ENCODE results near the gene SLCO3A1. TPM values are rescaled to one million over a fixed set of nuclear protein-coding genes. Genes with fewer than 3 reads are reported as not detected.

Gene SLCO3A1
- total RNA-seq, 2 experiments from 2014 or later, result 4.2 to 4.8 TPM

- POLR2A ChIA-PET, result interaction anchor here (0.8 kb wide), 1 partner anchor 57 kb away, joined by 4 read pairs; no protein-coding TSS in a partner anchor
- intact Hi-C loops (cut with micrococcal nuclease), result loop anchor here (10.0 kb wide), 1 partner anchor 65 kb away; no protein-coding TSS in a partner anchor
- no peak overlapping the region for H3K4me3 Mint-ChIP-seq
- peaks cover 25% of the 10 kb centered on the region for H3K4me1 Mint-ChIP-seq (ENCODE audit: low read depth)
- CTCF ChIA-PET, result no interaction called here
- TF ChIP-seq CTCF (IDR thresholded peaks at IDR 0.05), result no peak
- DNase-seq (no peak), ATAC-seq (no peak)
- no peaks in the 10 kb centered on the region for H3K9me3 Mint-ChIP-seq
- no peaks in the 10 kb centered on the region for H3K27me3 Mint-ChIP-seq
- no peak overlapping the region for H3K27ac Mint-ChIP-seq
- no peaks in the 10 kb centered on the region for H3K36me3 Mint-ChIP-seq (ENCODE audit: low read depth)
Observed at GRCh38 chr15:92159906-92160841, 306.7 kb downstream of the SLCO3A1 start.

- ATAC-seq (peak; percentile 69), DNase-seq (no peak)
- no peak for TF ChIP-seq CTCF (IDR thresholded peaks at IDR 0.05)
- no peaks in the 10 kb centered on the region for H3K36me3 Mint-ChIP-seq (ENCODE audit: low read depth)
- H3K4me1 Mint-ChIP-seq (ENCODE audit: low read depth), result peaks cover 25% of the 10 kb centered on the region
- no peak overlapping the region for H3K27ac Mint-ChIP-seq
- intact Hi-C loops (cut with micrococcal nuclease), result no loop called here
- H3K27me3 Mint-ChIP-seq, result no peaks in the 10 kb centered on the region
- ChIA-PET POLR2A (no interaction called here), CTCF (no interaction called here)
- no peaks in the 10 kb centered on the region for H3K9me3 Mint-ChIP-seq
- no peak overlapping the region for H3K4me3 Mint-ChIP-seq
Observed at GRCh38 chr15:92161039-92161670, 307.6 kb downstream of the SLCO3A1 start.

- POLR2A ChIA-PET, result no interaction called here
- no peak overlapping the region for H3K27ac Mint-ChIP-seq
Observed at GRCh38 chr15:92162657-92163056, 309.1 kb downstream of the SLCO3A1 start.

GRCh38 chr15:92163641-92164040 lies 310.1 kb downstream of the SLCO3A1 start:
- Mint-ChIP-seq H3K4me1 (ENCODE audit: low read depth) (peaks cover 15% of the 10 kb centered on the region), H3K27ac (no peak overlapping the region), H3K27me3 (no peaks in the 10 kb centered on the region), H3K9me3 (no peaks in the 10 kb centered on the region), H3K36me3 (ENCODE audit: low read depth) (no peaks in the 10 kb centered on the region), H3K4me3 (no peak overlapping the region)
- ChIA-PET CTCF (no interaction called here), POLR2A (no interaction called here)
- intact Hi-C loops (cut with micrococcal nuclease), result no loop called here
- ATAC-seq, result no peak
- no peak for TF ChIP-seq CTCF (IDR thresholded peaks at IDR 0.05)
- DNase-seq, result no peak

More at GRCh38 chr15:92162657-92163056, 309.1 kb downstream of the SLCO3A1 start:
- no peaks in the 10 kb centered on the region for H3K9me3 Mint-ChIP-seq
- no peaks in the 10 kb centered on the region for H3K36me3 Mint-ChIP-seq (ENCODE audit: low read depth)
- no peaks in the 10 kb centered on the region for H3K27me3 Mint-ChIP-seq
- no peak for DNase-seq
- CTCF ChIA-PET, result no interaction called here
- no peak overlapping the region for H3K4me3 Mint-ChIP-seq
- intact Hi-C loops (cut with micrococcal nuclease), result no loop called here
- no peak for ATAC-seq
- no peak for TF ChIP-seq CTCF (IDR thresholded peaks at IDR 0.05)
- peaks cover 25% of the 10 kb centered on the region for H3K4me1 Mint-ChIP-seq (ENCODE audit: low read depth)

Data from activated CD8-positive, alpha-beta T cell treated with anti-CD3 and anti-CD28 coated beads for 36 hours (primary cell).